ENCODE measurements around the gene INHBE.

The INHBE gene

GRCh38 chr12:57429473-57430111, 25.5 kb upstream of the INHBE start:
- no peaks in the 10 kb centered on the region for H4K20me1 ChIP-seq (ENCODE audit: low read depth, low read length)
- peak overlapping the region; percentile 98 for H3K4me2 ChIP-seq (ENCODE audit: low read depth, low read length, poor library complexity, severe bottlenecking)
- no peaks in the 10 kb centered on the region for H3K36me3 ChIP-seq (ENCODE audit: low read length)
- no peak overlapping the region for H2AFZ ChIP-seq (ENCODE audit: low read depth, low read length, severe bottlenecking)
- H3K9me3 ChIP-seq (ENCODE audit: insufficient read depth, low read length), result no peaks in the 10 kb centered on the region
- H3K27me3 ChIP-seq (ENCODE audit: low read length), result no peaks in the 10 kb centered on the region
- peaks cover 37% of the 10 kb centered on the region for H3K79me2 ChIP-seq (ENCODE audit: insufficient read depth, low read length)
- peaks cover 13% of the 10 kb centered on the region for H3F3A ChIP-seq (ENCODE audit: insufficient read depth)
- peak overlapping the region; percentile 65 for H3K4me3 ChIP-seq (ENCODE audit: insufficient read depth, low read length, poor library complexity, severe bottlenecking)
- no peak for TF ChIP-seq CTCF (IDR thresholded peaks at IDR 0.05; ENCODE audit: insufficient read depth, low read length, poor library complexity, severe bottlenecking)
- TF ChIP-seq EZH2phosphoT487 (conservative IDR thresholded peaks at IDR 0.05; ENCODE audit: low read length), result no peak
- no peaks in the 10 kb centered on the region for H3K9me2 ChIP-seq (replicated peaks; ENCODE audit: insufficient read depth, low read length)
- peak overlapping the region; percentile 64 for H3K27ac ChIP-seq (ENCODE audit: low read depth, low read length)
- peak overlapping the region; percentile 72 for H3K9ac ChIP-seq (ENCODE audit: low read length)

- H3F3A ChIP-seq (ENCODE audit: insufficient read depth), result peaks cover 13% of the 10 kb centered on the region
- no peaks in the 10 kb centered on the region for H3K27me3 ChIP-seq (ENCODE audit: low read length)
- no peaks in the 10 kb centered on the region for H3K36me3 ChIP-seq (ENCODE audit: low read length)
- peaks cover 33% of the 10 kb centered on the region for H3K79me2 ChIP-seq (ENCODE audit: insufficient read depth, low read length)
- H3K27ac ChIP-seq (ENCODE audit: low read depth, low read length), result peak overlapping the region; percentile 64
- TF ChIP-seq CTCF (IDR thresholded peaks at IDR 0.05; ENCODE audit: insufficient read depth, low read length, poor library complexity, severe bottlenecking) (no peak), EZH2phosphoT487 (conservative IDR thresholded peaks at IDR 0.05; ENCODE audit: low read length) (no peak)
- no peaks in the 10 kb centered on the region for H3K9me3 ChIP-seq (ENCODE audit: insufficient read depth, low read length)
- peak overlapping the region; percentile 72 for H3K9ac ChIP-seq (ENCODE audit: low read length)
- H3K4me3 ChIP-seq (ENCODE audit: insufficient read depth, low read length, poor library complexity, severe bottlenecking), result peak overlapping the region; percentile 65
- no peaks in the 10 kb centered on the region for H4K20me1 ChIP-seq (ENCODE audit: low read depth, low read length)
- no peak overlapping the region for H2AFZ ChIP-seq (ENCODE audit: low read depth, low read length, severe bottlenecking)
- H3K4me2 ChIP-seq (ENCODE audit: low read depth, low read length, poor library complexity, severe bottlenecking), result peak overlapping the region; percentile 98
- no peaks in the 10 kb centered on the region for H3K9me2 ChIP-seq (replicated peaks; ENCODE audit: insufficient read depth, low read length)
Measured at GRCh38 chr12:57430112-57430930, 24.8 kb upstream of the INHBE start.

GRCh38 chr12:57430931-57431566, 24.1 kb upstream of the INHBE start, which contains the start of gene R3HDM2:
R3HDM2 (minus strand) TSS chr12:57431043; CDS start chr12:57310428, 120,615 bp downstream.
- Histone ChIP-seq H3K27ac (ENCODE audit: low read depth, low read length) (peak within 1 kb of the TSS; percentile 64), H3F3A (ENCODE audit: insufficient read depth) (peaks cover 13% of the 10 kb centered on the region), H2AFZ (ENCODE audit: low read depth, low read length, severe bottlenecking) (peak within 1 kb of the TSS; percentile 67)

More at GRCh38 chr12:57430931-57431566, 24.1 kb upstream of the INHBE start, which contains the start of gene R3HDM2:
- Histone ChIP-seq H3K36me3 (ENCODE audit: low read length) (no peaks in the 10 kb centered on the region), H3K27me3 (ENCODE audit: low read length) (no peaks in the 10 kb centered on the region), H3K9ac (ENCODE audit: low read length) (peak within 1 kb of the TSS; percentile 72), H3K4me2 (ENCODE audit: low read depth, low read length, poor library complexity, severe bottlenecking) (peak within 1 kb of the TSS; percentile 98), H4K20me1 (ENCODE audit: low read depth, low read length) (no peaks in the 10 kb centered on the region), H3K4me3 (ENCODE audit: insufficient read depth, low read length, poor library complexity, severe bottlenecking) (peak within 1 kb of the TSS; percentile 65), H3K9me3 (ENCODE audit: insufficient read depth, low read length) (no peaks in the 10 kb centered on the region), H3K79me2 (ENCODE audit: insufficient read depth, low read length) (peaks cover 26% of the 10 kb centered on the region), H3K9me2 (replicated peaks; ENCODE audit: insufficient read depth, low read length) (no peaks in the 10 kb centered on the region)
- TF ChIP-seq EZH2phosphoT487 (conservative IDR thresholded peaks at IDR 0.05; ENCODE audit: low read length), result no peak
- TF ChIP-seq CTCF (IDR thresholded peaks at IDR 0.05; ENCODE audit: insufficient read depth, low read length, poor library complexity, severe bottlenecking), result no peak
